Panc1 (cell line): Measurements from ENCODE around the gene CLIP1.

Source experiments
- CTCF ChIP-seq: fragments of 450-650 bp; IDR thresholded peaks from 2 replicates; pipeline ENCODE4 v1.5.1; 2017; ENCODE audit warnings: mild to moderate bottlenecking
- REST ChIP-seq, 2 experiments: IDR thresholded peaks; 2 replicates each; pipeline ENCODE4 v1.6.1; 2011 to 2012; ENCODE audit warnings: low read depth in 2 of 2, control low read depth in 1 of 2, low read length in 1 of 2, mild to moderate bottlenecking in 1 of 2, moderate library complexity in 1 of 2; ENCODE audit not compliant: insufficient read depth in 1 of 2

GRCh38 chr12:122420471-122421162 is 1.9 kb downstream of the CLIP1 start:
- no peak for TF ChIP-seq CTCF
- no peak for TF ChIP-seq REST (IDR thresholded peaks at IDR 0.05; ENCODE audit: insufficient read depth in 1 of 2, low read depth in 2 of 2, low read length in 1 of 2)
